ENCODE measurements around the gene SOX11. TPM values are rescaled to one million over a fixed set of nuclear protein-coding genes. Genes with fewer than 3 reads are reported as not detected.

The SOX11 gene
- total RNA-seq, 1 experiment from 2014 or later: not detected

GRCh38 chr2:5749347-5749746, 57.2 kb downstream of the SOX11 start:
- no peak for TF ChIP-seq CTCF (IDR thresholded peaks at IDR 0.05; ENCODE audit: unreplicated experiment)
- no peaks in the 10 kb centered on the region for H3K36me3 Mint-ChIP-seq (ENCODE audit: insufficient read depth, unreplicated experiment)
- BruUV-seq (replicated peaks): no TSS peak
- H3K4me1 Mint-ChIP-seq (ENCODE audit: insufficient read depth, unreplicated experiment): peaks cover 7% of the 10 kb centered on the region
- H3K27me3 Mint-ChIP-seq (ENCODE audit: insufficient read depth, unreplicated experiment): no peaks in the 10 kb centered on the region
- H3K27ac Mint-ChIP-seq (ENCODE audit: low read depth, unreplicated experiment): no peak overlapping the region
- no peak for DNase-seq (ENCODE audit: unreplicated experiment)
- no peak overlapping the region for H3K4me3 Mint-ChIP-seq (ENCODE audit: unreplicated experiment)
- H3K9me3 Mint-ChIP-seq (ENCODE audit: unreplicated experiment): peaks cover 8% of the 10 kb centered on the region
- ChIA-PET POLR2A (no interaction called here), CTCF (no interaction called here)
- intact Hi-C loops (cut with micrococcal nuclease): no loop called here

Data from MCF 10A (cell line).